Stimulated activated CD4-positive, alpha-beta T cell treated with anti-CD3 and anti-CD28 coated beads, Interleukin-12 subunit alpha, Interleukin-12 subunit beta, amount 100 ng/mL, for 48 hours (primary cell): Measurements from ENCODE around the gene INSM1.

Experiments
- DNase-seq, 3 donors: peaks; one replicate each; pipeline ENCODE4 v3.0.0-alpha.2; 2020; ENCODE audit warnings: low read depth in 2 of 3, low spot score in 1 of 3

The INSM1 gene

GRCh38 chr20:20362774-20363433 is 5.0 kb upstream of the INSM1 start:
- DNase-seq, result no peak

- no peak for DNase-seq
Observed at GRCh38 chr20:20363434-20363798, 4.5 kb upstream of the INSM1 start.

GRCh38 chr20:20363799-20364592 is 3.9 kb upstream of the INSM1 start:
- no peak for DNase-seq

- DNase-seq, result no peak
Observed at GRCh38 chr20:20364593-20365479, 3.1 kb upstream of the INSM1 start.

- DNase-seq, result no peak
Observed at GRCh38 chr20:20365480-20366161, 2.3 kb upstream of the INSM1 start.

- no peak for DNase-seq
Observed at GRCh38 chr20:20366551-20366875, 1.4 kb upstream of the INSM1 start.

- DNase-seq, result no peak
Observed at GRCh38 chr20:20366876-20367574, 879 bp upstream of the INSM1 start.

- no peak for DNase-seq
Observed at GRCh38 chr20:20368418-20369249, 730 bp downstream of the INSM1 start.

- no peak for DNase-seq
Observed at GRCh38 chr20:20369250-20370093, 1.6 kb downstream of the INSM1 start.

- no peak for DNase-seq
Observed at GRCh38 chr20:20370094-20370575, 2.2 kb downstream of the INSM1 start.

- DNase-seq, result no peak
Observed at GRCh38 chr20:20371083-20371482, 3.2 kb downstream of the INSM1 start.

GRCh38 chr20:20371681-20372080 is 3.8 kb downstream of the INSM1 start:
- DNase-seq, result no peak

- no peak for DNase-seq
Observed at GRCh38 chr20:20373091-20373571, 5.2 kb downstream of the INSM1 start.

- no peak for DNase-seq
Observed at GRCh38 chr20:20375862-20376261, 8.0 kb downstream of the INSM1 start.

GRCh38 chr20:20386192-20386591 is 18.3 kb downstream of the INSM1 start:
- no peak for DNase-seq

GRCh38 chr20:20390393-20390792 is 22.5 kb downstream of the INSM1 start:
- no peak for DNase-seq

- DNase-seq, result no peak
Observed at GRCh38 chr20:20391115-20391514, 23.2 kb downstream of the INSM1 start.

GRCh38 chr20:20391766-20392165 is 23.9 kb downstream of the INSM1 start:
- no peak for DNase-seq
